Activated naive CD4-positive, alpha-beta T cell treated with anti-CD3 and anti-CD28 coated beads, Interleukin-2, amount 50 U/mL, for 24 hours (primary cell): ENCODE results near the gene ARPC2.

Experiments used
- H3K27ac Mint-ChIP-seq: one replicate; pipeline ENCODE4 v1.8.0; 2021; ENCODE audit warnings: mild to moderate bottlenecking, mixed read lengths
- H3K27me3 Mint-ChIP-seq: one replicate; pipeline ENCODE4 v1.8.0; 2021; ENCODE audit warnings: mixed read lengths
- H3K36me3 Mint-ChIP-seq: one replicate; pipeline ENCODE4 v1.8.0; 2021; ENCODE audit warnings: mixed read lengths
- H3K4me1 Mint-ChIP-seq: one replicate; pipeline ENCODE4 v1.8.0; 2021; ENCODE audit warnings: mixed read lengths
- H3K4me3 Mint-ChIP-seq: one replicate; pipeline ENCODE4 v1.8.0; 2021; ENCODE audit warnings: mild to moderate bottlenecking, mixed read lengths
- H3K9me3 Mint-ChIP-seq: one replicate; pipeline ENCODE4 v1.8.0; 2021; ENCODE audit warnings: mixed read lengths

The ARPC2 gene

DNA sequence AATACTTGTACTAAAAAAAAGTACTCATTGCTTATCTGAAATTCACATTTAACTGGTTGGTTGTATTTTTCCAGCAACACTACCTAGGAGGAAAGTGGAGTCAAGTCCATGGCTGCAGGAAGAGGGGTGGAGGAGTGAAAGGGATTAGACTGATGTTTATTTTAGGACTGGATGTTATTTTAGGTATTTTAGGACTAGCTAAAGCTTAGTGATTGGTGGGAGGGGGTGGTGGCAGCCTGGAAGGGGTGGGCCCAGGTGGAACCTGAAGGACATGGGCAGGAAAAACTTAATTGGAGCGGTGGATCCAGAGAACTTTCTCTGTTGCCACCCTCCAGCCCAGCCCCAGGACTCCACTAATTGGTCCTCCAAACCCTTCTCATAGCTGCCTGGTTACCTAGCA, 79.2 kb downstream of the ARPC2 start:
- peaks cover 19% of the 10 kb centered on the region for H3K4me1 Mint-ChIP-seq
- no peaks in the 10 kb centered on the region for H3K9me3 Mint-ChIP-seq
- no peak overlapping the region for H3K27ac Mint-ChIP-seq
- H3K27me3 Mint-ChIP-seq: no peaks in the 10 kb centered on the region
- no peak overlapping the region for H3K4me3 Mint-ChIP-seq
- H3K36me3 Mint-ChIP-seq: no peaks in the 10 kb centered on the region

DNA sequence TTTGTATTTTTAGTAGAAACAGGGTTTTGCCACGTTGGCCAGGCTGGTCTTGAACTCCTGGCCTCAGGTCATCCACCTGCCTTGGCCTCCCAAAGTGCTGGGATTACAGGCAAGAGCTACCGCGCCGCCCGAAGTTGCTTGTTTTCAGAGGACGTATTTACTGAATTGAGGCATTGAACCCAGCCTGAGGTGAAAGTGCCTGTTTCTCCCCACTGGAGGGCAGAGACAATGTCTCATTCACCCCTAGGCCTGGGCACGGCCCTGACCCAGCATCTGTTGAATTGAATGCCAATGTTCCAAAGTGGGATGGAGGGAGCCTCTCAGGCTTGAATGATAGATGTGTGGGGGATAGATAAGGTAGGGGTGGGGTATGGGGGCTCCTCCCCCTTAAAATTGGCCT, 79.9 kb downstream of the ARPC2 start:
- H3K9me3 Mint-ChIP-seq: no peaks in the 10 kb centered on the region
- H3K4me3 Mint-ChIP-seq: no peak overlapping the region
- H3K36me3 Mint-ChIP-seq: no peaks in the 10 kb centered on the region
- no peak overlapping the region for H3K27ac Mint-ChIP-seq
- no peaks in the 10 kb centered on the region for H3K27me3 Mint-ChIP-seq
- H3K4me1 Mint-ChIP-seq: peaks cover 23% of the 10 kb centered on the region

DNA sequence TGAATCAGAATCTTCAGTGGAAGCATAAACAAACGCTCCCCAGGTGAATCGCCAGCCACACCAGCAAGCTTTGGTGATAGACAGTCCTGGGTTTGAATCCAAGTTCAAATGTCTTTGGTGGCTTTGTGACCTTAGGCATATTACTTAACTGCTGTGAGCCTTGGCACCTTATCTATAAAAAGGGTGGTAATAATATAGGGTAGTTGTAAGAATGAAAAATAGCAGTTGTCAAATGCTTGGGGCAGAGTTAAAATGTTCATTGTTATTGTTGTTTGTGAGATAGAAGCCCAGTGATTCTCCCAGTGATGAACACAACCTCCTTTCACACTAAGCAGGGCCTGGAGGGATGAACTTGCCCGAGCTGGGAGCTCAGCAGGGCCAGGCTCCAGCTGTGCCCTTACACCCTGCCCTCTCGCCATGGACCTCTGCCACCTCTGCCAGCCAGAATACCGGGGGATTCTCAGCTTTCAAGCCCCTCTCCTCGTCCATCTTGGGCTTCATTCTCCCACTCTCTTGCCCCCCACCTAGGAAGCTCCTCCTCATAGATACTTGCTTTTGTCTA, 81.4 kb downstream of the ARPC2 start:
- Mint-ChIP-seq H3K4me1 (peaks cover 16% of the 10 kb centered on the region), H3K4me3 (no peak overlapping the region), H3K27ac (no peak overlapping the region), H3K36me3 (no peaks in the 10 kb centered on the region), H3K27me3 (no peaks in the 10 kb centered on the region), H3K9me3 (no peaks in the 10 kb centered on the region)

DNA sequence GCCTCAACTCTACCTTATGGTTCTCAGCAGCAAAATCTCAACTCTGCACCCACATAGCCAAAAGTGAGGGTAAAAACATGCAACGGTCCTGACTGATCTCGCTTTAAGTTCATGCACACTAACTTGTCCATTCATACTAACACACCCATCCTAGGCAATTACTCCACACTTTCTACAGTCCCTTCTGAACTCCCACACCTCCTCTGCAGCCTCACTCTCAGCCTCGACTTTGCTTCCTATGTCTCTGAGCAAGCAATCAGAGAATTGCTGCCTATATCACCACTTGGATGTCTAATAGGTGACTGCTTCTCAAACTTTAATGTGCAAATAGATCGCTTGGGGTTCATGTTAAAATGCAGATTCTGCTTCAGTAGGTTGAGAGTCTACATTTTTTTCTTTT, 83.2 kb downstream of the ARPC2 start:
- no peaks in the 10 kb centered on the region for H3K9me3 Mint-ChIP-seq
- no peaks in the 10 kb centered on the region for H3K36me3 Mint-ChIP-seq
- no peak overlapping the region for H3K4me3 Mint-ChIP-seq
- H3K27me3 Mint-ChIP-seq: no peaks in the 10 kb centered on the region
- H3K27ac Mint-ChIP-seq: no peak overlapping the region
- peaks cover 5% of the 10 kb centered on the region for H3K4me1 Mint-ChIP-seq

DNA sequence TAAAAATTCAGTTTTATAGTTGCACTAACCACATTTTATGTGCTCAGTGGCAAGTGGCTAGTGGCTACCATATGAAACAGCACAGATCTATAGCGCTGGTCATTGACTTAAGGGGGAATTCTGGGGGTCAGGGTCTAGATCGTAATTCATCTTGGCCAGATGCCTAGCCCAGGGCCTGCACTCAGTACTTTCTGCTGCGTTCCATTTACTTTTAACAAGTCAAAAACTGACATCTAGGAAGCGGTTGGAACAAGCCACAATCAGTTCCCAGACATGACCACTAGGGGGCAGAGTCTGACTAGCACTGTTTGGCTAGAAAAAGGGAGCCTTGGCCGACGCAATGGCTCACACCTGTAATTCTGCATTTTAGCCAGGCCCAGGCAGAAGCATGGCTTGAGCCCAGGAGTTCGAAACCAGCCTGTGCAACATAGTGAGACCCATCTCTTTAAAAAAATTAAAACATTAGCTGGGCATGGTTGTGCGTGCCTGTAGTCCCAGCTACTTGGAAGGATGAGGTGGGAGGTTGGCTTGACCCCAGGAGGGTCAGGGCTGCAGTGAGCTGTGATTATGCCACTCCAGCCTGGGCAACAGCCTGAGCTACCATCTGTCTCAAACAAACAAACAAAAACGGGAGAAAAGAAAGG, 84.3 kb downstream of the ARPC2 start:
- H3K4me1 Mint-ChIP-seq: peaks cover 5% of the 10 kb centered on the region
- H3K36me3 Mint-ChIP-seq: no peaks in the 10 kb centered on the region
- H3K9me3 Mint-ChIP-seq: no peaks in the 10 kb centered on the region
- no peak overlapping the region for H3K27ac Mint-ChIP-seq
- no peak overlapping the region for H3K4me3 Mint-ChIP-seq
- no peaks in the 10 kb centered on the region for H3K27me3 Mint-ChIP-seq
